ENCODE data around the gene NRG3. TPM values are rescaled to one million over a fixed set of nuclear protein-coding genes. Genes with fewer than 3 reads are reported as not detected.

The NRG3 gene
- total RNA-seq, 1 experiment from 2014 or later, result not detected

DNA sequence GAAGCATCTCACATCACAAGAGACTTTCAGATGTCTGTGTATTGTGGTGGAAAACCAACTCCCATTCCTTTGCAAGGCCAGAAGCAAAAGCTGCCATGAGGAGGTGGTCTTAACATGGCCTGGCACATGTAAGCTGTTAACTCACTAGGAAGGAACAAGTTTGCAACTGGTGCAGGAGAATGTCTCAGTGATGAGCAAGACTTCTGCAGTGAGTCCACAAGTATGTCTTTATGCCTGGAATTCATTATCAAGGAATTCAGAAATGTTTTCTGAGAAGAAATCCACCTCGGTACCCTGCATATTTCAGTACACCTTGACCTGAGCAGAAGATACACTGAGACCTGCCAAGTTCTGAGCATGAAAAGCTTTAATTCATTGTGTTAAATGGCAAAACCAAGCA lies 1033.1 kb downstream of the NRG3 start:
- Histone ChIP-seq H3K27me3 (no peaks in the 10 kb centered on the region), H3K36me3 (no peaks in the 10 kb centered on the region), H3K4me3 (no peak overlapping the region), H3K9me3 (peaks cover 3% of the 10 kb centered on the region; the same call in 1 of the 2 replicates)
- DNase-seq, result no peak

DNA sequence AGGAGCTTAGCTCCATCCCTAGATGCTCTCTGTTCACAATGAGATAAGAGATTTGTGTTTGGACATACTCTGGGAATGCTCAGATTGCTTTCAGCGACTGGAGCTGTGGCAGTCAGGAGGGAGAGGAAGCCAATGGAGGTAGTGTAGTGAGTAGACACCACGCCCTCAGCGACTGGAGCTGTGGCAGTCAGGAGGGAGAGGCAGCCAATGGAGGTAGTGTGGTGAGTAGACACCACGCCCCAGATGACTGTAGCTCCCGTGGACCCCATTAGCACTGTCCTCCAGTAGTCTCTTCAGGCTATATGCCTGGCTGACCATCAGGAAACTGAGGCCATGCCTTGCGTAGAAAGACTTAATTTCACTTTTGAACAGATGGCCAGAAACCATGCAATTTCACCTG lies 1033.8 kb downstream of the NRG3 start:
- no peaks in the 10 kb centered on the region for H3K36me3 ChIP-seq
- peaks cover 3% of the 10 kb centered on the region; the same call in 1 of the 2 replicates for H3K9me3 ChIP-seq
- no peak overlapping the region for H3K4me3 ChIP-seq
- no peak for DNase-seq
- H3K27me3 ChIP-seq, result no peaks in the 10 kb centered on the region

DNA sequence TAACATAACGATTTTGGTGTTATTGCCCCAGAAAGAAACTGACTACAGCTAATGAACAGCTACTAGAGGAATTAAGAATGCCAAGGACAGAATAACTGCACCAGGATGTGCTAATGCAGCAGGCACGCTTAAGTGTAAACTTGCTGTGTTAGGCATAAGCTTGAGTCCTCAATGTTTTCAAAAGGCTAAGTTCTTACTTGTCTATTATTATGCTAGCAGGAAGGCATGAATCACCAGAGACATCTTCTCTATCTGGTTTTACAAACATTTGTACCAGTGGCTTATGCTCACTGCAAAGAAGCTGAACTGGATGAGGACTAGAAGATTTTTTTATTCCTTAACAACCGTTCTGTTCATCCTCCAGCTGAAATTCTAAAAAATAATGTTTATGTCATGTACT lies 1035.3 kb downstream of the NRG3 start:
- no peak for DNase-seq
- Histone ChIP-seq H3K4me3 (no peak overlapping the region), H3K27me3 (no peaks in the 10 kb centered on the region), H3K36me3 (no peaks in the 10 kb centered on the region), H3K9me3 (peaks cover 3% of the 10 kb centered on the region; the same call in 1 of the 2 replicates)

DNA sequence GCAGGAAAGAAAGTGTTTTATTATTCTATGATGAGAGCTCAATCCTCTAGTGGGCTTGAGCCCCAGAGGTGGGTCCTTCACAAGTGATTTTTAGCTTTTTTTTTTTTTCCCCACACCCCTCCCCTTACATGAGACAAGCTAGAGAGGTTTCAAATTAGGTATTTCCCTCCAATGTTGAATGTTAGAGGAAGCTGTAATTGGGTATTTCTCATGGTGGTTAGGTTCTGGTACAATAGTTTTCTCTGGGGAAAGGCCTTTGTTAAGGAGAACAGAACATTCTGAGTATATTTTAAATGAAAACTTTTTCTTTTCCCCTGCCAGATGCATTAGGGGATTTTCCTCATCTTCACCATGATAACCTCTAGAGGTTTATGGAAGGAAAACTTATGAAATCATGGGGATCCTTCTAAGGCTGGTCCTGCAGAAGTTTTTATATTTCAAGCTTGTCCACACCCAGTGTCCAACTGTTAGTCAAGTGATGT lies 1039.7 kb downstream of the NRG3 start:
- Histone ChIP-seq H3K36me3 (no peaks in the 10 kb centered on the region), H3K27me3 (no peaks in the 10 kb centered on the region), H3K9me3 (peaks cover 3% of the 10 kb centered on the region; the same call in 1 of the 2 replicates), H3K4me3 (no peak overlapping the region)
- DNase-seq, result no peak

DNA sequence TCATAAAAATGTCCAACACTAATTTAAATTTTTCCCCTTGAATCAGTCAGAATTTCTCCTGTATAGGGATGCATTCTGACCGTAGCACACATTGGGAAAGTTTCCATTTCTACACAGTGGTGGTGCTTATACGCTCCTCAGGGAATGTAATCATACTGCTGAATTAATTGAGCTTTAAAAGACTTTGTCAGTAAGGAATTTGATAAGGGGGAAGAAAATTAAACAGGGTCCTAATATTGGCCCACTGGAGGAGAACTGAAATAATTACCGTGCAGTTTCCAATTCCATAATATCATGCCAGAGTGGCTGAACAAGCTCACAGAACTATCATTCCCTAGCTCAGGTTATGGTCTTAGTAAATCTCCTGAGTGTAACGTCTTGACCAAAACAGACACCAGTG lies 1041.9 kb downstream of the NRG3 start:
- no peak for DNase-seq
- Histone ChIP-seq H3K9me3 (no peaks in the 10 kb centered on the region), H3K4me3 (no peak overlapping the region), H3K27me3 (no peaks in the 10 kb centered on the region), H3K36me3 (no peaks in the 10 kb centered on the region)

DNA sequence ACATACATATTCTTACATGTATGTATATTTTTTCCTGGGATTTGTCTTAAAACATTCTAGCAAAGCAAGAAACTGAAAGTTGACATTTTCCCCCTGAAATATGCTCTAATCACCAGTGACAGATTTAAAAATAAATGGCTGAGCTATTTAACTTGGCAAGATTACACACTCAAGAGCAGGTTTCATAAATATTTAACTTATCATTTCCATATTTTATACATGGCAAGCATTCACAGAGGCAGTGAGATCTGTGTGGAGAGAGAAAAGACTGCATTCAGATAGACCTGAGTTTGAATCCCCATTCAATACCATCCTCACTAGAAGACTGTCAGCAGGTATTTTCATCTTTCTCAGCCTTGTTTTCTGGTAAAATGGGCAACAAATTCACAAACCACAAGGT lies 1043.0 kb downstream of the NRG3 start:
- no peaks in the 10 kb centered on the region for H3K36me3 ChIP-seq
- no peak overlapping the region for H3K4me3 ChIP-seq
- DNase-seq, result no peak
- H3K9me3 ChIP-seq, result no peaks in the 10 kb centered on the region
- H3K27me3 ChIP-seq, result no peaks in the 10 kb centered on the region

DNA sequence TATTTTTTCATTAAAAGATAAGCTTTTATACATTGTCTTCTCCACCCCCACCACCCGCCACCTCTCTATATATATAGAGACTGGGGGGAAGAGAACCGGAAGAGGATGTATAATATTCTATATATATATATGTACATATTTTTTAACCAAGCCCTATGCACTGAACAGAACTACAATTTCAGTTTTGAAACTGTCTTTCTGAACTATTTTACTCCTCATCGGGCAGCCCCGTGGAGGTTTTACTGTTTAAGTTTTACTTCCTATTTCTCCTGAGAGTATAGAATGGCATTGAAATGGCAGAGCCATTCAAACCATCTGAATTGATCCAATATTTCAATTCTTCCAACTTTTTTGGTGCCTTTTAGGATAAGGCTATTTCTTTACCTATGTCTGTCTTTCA lies 1047.1 kb downstream of the NRG3 start:
- Histone ChIP-seq H3K4me3 (no peak overlapping the region), H3K27me3 (no peaks in the 10 kb centered on the region), H3K9me3 (no peaks in the 10 kb centered on the region), H3K36me3 (no peaks in the 10 kb centered on the region)
- DNase-seq, result no peak

DNA sequence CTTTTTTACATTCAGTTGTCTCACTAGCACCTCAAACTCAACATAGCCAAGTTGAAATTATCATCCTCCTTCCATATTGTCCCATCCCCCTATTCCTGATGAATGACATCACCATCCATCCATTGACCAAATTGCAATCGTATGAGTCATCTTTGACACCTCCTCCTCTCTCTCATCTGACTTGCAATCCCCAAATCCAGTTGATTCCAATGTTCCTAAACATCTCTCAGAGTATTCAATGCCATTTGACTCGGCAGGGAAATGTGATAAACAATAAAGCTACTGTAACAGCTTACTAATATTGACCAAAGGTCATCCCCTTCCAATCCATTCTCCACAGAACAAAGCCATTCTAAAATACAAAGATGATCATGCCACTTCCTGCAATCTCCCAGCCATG lies 1047.8 kb downstream of the NRG3 start:
- no peak overlapping the region for H3K4me3 ChIP-seq
- no peaks in the 10 kb centered on the region for H3K9me3 ChIP-seq
- no peaks in the 10 kb centered on the region for H3K27me3 ChIP-seq
- DNase-seq, result no peak
- H3K36me3 ChIP-seq, result no peaks in the 10 kb centered on the region

DNA sequence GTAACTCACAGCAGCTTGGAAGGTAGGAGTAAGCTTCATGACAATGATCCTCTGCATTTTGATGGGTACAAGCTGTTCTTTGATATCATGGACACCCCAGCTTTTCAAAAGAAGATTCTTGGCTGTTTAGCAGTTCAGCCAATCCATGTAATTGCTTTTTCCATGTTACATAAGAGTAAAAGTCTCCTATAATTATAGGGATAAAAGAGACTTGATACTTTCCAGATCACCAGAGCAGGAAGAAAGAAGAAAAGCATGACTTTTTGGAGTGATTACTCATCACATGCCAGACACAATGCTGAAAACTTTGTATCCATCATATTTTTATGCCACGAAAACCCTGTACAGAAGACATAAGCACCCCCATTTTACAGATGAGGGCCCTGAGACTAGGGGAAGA lies 1049.7 kb downstream of the NRG3 start:
- H3K4me3 ChIP-seq, result no peak overlapping the region
- H3K27me3 ChIP-seq, result no peaks in the 10 kb centered on the region
- DNase-seq, result no peak
- no peaks in the 10 kb centered on the region for H3K9me3 ChIP-seq
- H3K36me3 ChIP-seq, result no peaks in the 10 kb centered on the region

DNA sequence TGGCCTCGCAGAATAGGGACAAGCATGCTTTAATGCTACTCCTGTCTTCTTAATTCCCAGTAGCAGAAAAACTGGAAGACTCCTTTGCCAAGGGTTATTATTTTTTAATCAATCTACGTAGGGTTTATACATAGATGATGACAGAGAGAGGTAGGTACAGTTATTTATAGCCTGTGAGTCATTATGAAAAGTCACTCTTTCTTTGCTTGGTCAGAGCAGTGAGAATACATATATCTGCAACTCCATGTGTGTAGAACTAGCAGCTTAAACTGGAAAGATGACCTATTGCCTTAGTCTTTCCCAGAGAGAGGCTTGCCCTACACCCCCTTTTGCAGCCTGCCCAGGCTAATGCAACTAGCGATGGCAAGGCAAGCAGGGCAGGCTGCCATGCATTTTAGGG lies 1050.6 kb downstream of the NRG3 start:
- DNase-seq, result no peak
- Histone ChIP-seq H3K4me3 (no peak overlapping the region), H3K27me3 (no peaks in the 10 kb centered on the region), H3K9me3 (no peaks in the 10 kb centered on the region), H3K36me3 (no peaks in the 10 kb centered on the region)

DNA sequence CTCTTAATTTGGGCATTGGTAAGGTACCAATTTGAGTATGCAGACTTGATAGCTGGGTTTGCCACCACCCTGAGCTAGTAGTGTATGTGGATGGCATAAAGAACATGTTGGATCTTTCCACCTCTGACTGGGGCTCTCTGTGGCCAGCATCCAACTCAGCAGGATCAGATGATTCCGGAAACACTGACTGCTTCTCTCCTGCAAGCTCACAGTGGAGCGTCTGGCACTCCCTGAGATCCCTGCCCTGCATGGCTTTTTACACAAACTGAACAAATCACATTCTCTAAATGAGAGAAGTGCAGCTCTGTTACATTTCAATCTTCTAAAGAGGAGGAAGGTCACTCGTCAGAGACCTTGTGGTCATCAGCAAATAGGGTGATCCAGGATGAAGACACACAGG lies 1057.5 kb downstream of the NRG3 start:
- no peak for DNase-seq
- Histone ChIP-seq H3K4me3 (no peak overlapping the region), H3K36me3 (no peaks in the 10 kb centered on the region), H3K27me3 (no peaks in the 10 kb centered on the region), H3K9me3 (no peaks in the 10 kb centered on the region)

DNA sequence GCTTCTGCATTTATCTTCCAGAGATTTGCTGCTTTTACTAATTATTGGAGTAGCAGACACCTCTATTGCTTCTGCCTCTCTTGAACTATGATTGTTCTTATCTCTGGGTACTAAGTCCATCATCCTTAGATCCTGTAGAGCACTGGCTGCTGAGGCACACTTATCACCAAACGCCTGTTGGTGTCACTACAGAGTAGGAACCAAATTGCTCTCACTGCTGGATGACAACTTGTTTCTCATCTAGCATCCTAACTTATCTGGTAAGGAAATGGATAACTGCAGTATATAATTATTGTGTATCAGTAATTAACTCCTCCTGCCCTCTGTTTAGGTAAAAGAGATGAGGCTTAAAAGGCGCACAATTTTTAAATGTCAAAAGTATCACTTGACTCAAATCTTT lies 1059.4 kb downstream of the NRG3 start:
- Histone ChIP-seq H3K9me3 (no peaks in the 10 kb centered on the region), H3K4me3 (no peak overlapping the region), H3K36me3 (no peaks in the 10 kb centered on the region), H3K27me3 (no peaks in the 10 kb centered on the region)
- DNase-seq, result no peak

DNA sequence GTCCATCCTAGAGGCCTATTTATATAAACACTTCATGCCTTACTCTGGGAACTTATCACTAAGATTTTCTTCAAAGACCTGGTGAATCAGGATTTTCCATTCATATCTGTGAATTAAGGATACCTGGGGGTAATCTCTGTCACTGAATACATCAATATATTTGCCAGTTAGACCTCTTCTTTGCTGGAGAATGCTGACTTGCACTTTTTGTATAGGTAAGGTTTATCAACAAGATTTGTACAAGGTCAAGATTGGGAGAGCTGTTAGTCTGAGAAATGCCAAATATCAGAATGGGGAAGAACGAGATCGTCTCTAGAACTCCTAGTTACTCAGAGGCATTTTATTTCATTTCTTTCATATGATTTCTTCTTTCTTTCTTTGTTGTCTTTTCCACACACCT lies 1060.0 kb downstream of the NRG3 start:
- no peak overlapping the region for H3K4me3 ChIP-seq
- H3K27me3 ChIP-seq, result no peaks in the 10 kb centered on the region
- no peaks in the 10 kb centered on the region for H3K36me3 ChIP-seq
- no peak for DNase-seq
- no peaks in the 10 kb centered on the region for H3K9me3 ChIP-seq

DNA sequence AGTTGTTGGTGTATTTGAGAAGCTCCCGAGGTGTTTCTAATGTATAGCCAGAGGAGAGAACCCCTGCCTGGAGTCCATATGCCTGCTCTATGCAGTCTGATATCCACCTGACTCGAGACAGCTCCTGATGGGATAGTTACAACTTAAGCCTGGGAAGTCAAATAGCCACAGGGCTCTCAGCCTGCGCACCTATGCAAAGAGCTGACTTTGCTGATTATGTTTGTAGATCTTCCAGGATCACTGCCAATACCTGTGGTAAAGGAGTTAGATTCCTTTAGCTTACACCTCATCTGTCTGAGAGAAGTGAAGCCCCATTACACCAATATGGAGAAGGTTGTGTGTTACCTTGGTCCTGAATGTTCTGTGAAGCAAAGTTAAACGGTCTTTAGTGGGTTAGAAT lies 1063.3 kb downstream of the NRG3 start:
- H3K27me3 ChIP-seq, result no peaks in the 10 kb centered on the region
- DNase-seq, result no peak
- H3K4me3 ChIP-seq, result no peak overlapping the region
- no peaks in the 10 kb centered on the region for H3K9me3 ChIP-seq
- H3K36me3 ChIP-seq, result no peaks in the 10 kb centered on the region

DNA sequence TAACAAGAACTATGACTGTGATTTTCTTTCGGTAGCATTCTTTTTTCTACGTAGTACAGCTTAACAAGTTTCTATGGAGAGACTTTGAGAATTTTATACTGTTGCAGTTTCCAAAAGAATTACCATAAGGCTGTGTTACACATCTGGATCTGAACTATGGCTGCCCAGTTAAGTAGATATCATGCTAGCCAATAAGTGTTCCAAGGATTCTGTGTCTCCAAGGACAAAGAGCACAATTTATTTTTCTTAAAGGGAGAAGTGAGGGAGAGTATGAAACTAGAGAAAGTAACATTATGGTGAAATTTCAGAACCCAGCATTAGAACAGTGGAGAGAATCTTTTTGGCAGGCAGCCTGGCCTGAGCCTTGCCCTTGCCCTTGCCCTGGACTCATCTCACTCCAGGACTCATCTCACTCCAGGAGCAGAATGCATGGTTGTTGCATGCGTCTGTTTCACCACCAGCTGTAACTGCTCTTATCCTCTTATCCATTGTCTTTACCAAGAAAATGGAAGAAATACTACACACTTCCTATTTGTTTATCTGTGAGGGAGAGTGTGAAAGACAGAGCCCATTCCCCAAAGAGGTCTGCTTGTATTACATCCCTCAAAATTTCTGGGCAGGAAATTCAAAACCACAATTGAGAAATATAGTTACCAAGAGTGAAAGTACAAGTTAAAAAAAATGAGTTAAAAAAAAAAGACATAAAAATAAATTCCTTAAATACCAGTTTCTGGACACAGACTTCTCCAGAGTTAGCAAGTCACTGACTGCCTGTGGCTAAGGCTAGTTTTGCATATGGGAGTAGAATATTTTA lies 1067.5 kb downstream of the NRG3 start:
- peak; percentile 58 for DNase-seq
- Histone ChIP-seq H3K27me3 (no peaks in the 10 kb centered on the region), H3K4me3 (no peak overlapping the region), H3K9me3 (0 out of 2 replicates have a peak, but pooled peaks cover 3% of the 10 kb centered on the region), H3K36me3 (no peaks in the 10 kb centered on the region)

DNA sequence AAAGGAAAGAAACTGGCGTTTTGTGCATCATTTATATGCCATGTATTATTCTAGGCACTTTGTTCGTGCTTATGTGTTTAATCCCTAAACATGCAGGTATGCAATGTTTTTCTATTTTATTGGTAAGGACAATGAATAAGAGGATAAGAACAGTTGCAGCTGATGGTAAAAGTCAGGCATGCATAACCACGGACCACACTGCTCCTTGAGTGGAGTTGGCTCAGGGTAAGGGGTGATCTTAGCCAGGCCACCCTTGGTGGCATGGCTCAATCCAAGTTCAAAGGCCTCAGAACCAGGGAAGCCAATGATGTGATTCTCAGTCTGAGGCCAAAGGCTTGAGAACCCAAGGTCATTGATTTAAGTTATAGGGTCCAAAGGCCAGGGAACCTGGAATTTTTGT lies 1068.1 kb downstream of the NRG3 start:
- Histone ChIP-seq H3K27me3 (no peaks in the 10 kb centered on the region), H3K4me3 (no peak overlapping the region), H3K36me3 (no peaks in the 10 kb centered on the region), H3K9me3 (0 out of 2 replicates have a peak, but pooled peaks cover 3% of the 10 kb centered on the region)
- DNase-seq, result no peak

DNA sequence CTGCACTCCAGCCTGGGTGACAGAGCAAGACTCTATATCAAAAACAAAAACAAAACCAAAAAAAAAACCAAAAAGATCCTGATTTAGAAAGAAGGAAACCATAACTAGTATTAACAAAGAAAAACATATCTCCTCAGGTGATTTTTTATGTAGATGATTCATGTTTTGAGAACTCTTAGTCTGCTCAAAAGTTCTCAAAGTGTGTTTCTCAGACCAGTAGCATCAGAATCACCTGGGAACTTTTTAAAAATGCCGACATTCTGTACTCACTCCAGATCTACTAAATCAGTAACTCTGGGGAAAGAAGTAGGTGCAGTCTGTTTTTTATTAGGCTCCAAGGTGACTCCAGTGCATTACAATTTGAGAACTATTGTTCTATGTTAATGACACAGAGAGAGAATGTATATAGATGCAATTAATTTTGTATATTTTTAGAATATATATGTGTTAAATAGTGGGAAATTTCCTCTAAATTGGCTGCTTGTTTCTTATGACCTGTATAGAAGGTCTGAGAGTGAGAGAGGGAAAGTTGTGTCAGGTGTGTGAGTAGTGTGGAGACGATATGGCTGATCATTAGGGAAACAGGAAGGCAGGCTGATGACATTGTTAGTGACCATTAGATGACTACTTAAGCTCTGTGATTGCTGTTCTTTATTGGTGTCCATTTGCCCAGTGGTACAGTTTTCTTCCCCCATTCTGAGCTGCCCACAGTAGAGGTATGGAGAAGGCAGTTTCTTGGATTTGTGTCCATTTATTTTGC lies 1075.0 kb downstream of the NRG3 start:
- H3K27me3 ChIP-seq, result no peaks in the 10 kb centered on the region
- H3K9me3 ChIP-seq, result 0 out of 2 replicates have a peak, but pooled peaks cover 3% of the 10 kb centered on the region
- no peak overlapping the region for H3K4me3 ChIP-seq
- DNase-seq, result no peak
- no peaks in the 10 kb centered on the region for H3K36me3 ChIP-seq

DNA sequence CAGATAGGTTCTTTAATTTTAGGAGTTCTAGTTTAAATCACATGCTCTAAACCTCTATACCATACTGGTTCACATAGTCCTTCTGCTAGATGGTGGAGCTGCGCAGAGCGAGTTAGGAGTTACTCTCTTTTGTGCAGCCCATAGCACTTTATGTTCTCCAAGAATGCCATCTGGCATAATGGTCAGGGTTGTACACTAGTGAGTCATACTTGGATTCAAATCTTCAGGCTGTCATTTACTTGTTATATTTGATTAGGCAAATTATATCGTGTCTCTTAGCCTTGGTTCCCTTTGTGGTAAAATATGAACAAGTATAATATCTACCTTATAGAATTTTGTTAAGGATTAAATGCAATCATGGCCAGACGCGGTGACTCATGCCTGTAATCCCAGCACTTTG lies 1078.3 kb downstream of the NRG3 start:
- Histone ChIP-seq H3K4me3 (no peak overlapping the region), H3K9me3 (no peaks in the 10 kb centered on the region), H3K36me3 (no peaks in the 10 kb centered on the region), H3K27me3 (no peaks in the 10 kb centered on the region)
- no peak for DNase-seq

Data from MG63 (cell line).